HG02852 (cell line): Measurements from ENCODE around the gene TSPAN33.
"Not testable (repeated sequence)": the region's sequence is repeated elsewhere in the genome, so short reads cannot be mapped to it uniquely, and the experiment has no call there.

Experiments used
- ATAC-seq: cut with Tn5 transposase; IDR thresholded peaks from one replicate; pipeline ENCODE4 v1.9.1; 2021; ENCODE audit warnings: mild to moderate bottlenecking, moderate library complexity; ENCODE audit not compliant: unreplicated experiment

The TSPAN33 gene

DNA sequence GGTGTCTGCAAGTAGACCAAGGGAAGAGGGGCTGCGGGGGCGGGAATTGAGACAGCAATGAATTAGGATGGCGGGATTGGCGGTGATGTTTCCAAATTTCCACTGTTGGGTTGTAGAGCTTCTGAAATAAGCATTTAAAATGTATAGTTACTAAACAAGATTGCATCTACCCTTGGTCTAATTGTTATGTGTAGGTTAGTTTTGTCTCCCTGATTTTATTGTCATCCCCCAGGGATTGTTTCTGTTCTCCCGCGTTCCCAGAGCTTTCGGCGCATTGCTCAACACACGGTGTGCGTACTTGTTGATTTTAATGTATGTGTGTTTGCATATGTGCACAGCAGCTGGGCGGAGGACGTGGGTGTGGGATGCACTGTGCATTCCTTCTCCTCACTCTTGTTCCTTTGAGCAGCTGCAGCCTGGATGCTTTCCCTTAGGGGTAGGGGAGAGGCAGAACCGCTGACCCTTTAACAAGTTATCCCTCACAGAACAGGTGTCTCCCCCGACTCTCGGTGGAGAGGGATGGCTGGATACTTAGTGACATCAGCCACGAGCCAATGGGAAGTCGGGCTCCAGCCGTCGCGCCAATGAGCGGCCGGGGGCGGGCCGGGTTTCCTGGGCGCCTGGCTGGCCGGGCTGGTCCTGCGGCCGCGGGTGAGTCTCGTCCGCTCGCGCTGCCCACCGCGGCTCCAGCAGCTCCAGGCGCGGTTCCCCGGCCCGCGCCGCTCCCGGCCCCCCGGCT lies at the start of gene TSPAN33:
Gene TSPAN33, plus strand, starts transcription at position 613 of the 739 bp plus-strand sequence. CDS start 274 bp downstream, outside the sequence.
- peak; percentile 72 for ATAC-seq

- peak; percentile 85 for ATAC-seq
Measured at GRCh38 chr7:129095258-129095657, 49.2 kb upstream of the TSPAN33 start.

DNA sequence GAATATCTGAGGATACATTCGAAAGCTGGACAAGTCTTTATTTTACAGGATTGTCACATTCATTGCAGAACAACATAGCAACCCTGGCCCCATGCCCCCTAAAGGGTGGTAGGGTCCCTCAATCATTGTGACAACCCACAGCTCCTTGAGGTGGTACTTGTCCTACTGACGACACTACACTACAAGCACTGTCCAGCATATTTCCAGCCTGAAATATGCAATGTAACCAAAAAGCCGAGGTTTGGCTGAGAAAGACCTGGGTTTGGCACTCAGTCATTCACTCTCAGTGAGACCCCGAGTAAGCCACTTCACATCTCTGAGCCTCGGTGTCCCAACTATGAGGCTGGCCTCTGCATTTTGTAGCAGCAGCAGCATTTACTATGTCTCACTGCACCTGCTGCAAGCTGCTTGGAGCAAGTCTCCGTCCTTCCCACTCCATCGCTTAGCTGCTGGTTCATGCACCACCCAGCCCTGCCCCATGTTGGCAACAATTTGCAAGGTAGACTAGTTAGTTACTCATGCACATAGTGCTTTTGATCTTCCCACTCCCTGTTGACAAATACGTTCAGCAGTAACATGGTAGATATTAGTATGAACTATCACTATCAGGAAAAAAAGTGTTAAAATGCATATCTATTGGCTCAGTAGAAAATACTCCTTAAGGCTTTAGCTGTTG lies 46.0 kb upstream of the TSPAN33 start:
- ATAC-seq, result no peak

GRCh38 chr7:129100827-129101166 lies 43.7 kb upstream of the TSPAN33 start:
- ATAC-seq, result no peak

DNA sequence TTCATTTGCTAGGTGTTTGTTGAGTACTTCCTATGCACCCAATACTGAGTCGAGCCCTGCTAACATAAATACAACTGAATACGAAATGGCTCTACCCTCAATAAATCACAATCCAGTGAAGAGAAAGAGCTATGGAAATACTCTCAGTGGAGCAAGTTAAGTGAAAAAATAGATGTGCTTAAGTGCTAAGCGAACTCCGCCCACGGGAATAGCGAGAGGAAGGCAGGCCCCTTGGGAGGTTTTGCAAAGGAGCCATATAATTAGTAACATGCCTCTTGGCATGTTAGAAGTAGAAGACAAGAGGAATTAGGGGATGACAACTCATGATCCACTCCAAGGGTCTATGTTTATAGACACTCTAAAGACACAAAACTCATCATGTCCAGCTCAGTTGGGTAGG lies 42.8 kb upstream of the TSPAN33 start:
- no peak for ATAC-seq

- no peak for ATAC-seq
Measured at GRCh38 chr7:129103561-129104324, 40.8 kb upstream of the TSPAN33 start.

DNA sequence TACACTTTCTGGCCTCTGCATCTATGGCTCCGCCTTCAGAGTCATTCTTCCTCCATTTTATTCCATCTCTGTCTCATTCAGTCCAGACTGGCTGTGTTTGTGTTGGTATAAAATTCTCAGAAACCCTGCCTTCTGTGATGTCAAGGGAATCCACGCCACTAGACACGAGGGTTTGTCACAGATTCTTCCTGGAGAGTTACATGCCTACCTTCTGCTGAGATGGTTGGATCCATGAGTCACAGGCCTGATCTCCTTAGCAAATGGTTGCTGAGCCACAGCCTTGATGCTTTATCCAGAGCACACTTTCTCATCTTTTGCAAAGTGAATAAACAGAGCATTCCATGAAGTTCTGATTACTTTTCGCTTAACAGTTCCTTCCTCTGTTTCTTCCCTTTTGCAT lies 35.9 kb upstream of the TSPAN33 start:
- no peak for ATAC-seq

DNA sequence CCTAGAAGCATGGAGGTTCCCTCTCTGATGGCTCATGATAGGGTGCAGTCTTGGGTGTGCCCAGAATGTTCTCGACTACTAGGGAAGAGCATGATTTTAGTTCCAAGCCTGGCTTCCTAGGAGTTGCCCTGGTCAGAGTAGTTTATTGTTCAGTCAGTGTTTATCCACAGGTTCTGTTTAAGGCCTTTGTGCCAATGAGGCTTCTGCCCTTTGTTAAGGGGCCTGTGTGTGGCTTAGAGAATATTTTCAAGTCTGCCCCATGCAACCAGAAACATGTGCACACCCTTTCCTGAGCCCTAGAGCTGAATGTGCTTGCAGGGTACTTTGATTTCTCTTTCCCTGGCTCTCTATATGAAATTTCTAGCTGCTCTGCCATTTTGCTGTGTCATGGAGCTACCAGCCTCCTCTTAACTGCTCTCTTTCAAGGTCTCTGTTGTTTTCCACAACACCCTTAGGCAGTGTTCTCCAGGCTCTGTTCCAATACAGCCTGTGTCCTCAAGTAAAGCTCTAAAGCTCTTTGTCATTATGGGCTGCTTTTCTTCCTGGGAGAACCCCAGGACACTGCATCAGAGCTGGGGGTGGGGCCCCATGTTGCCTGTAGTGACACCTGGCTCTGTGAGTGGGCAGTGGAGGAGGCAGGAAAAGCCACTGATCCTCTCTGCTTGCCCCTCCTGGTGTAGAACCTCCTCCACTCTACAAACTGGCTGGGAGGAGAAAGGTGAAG lies 34.1 kb upstream of the TSPAN33 start:
- ATAC-seq, result no peak

DNA sequence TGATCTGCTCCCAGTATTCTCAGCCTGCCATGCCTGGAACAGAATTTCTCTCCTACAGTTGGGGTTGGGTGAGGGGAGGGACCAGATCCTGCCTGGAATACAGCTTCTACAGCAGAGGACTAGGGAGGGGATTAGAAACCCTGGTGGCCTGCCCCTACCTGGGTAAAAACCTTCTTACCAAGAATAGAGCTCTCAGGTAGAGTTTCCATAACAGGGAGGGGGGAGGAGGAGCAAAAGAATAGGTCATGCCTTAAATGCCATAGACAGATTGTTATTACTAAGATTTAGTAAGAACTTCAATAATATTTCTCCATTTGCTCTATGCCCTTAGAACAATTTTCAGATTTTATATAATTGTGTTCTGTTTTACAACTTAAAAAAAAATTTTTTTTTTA lies 33.5 kb upstream of the TSPAN33 start:
- ATAC-seq, result no peak

DNA sequence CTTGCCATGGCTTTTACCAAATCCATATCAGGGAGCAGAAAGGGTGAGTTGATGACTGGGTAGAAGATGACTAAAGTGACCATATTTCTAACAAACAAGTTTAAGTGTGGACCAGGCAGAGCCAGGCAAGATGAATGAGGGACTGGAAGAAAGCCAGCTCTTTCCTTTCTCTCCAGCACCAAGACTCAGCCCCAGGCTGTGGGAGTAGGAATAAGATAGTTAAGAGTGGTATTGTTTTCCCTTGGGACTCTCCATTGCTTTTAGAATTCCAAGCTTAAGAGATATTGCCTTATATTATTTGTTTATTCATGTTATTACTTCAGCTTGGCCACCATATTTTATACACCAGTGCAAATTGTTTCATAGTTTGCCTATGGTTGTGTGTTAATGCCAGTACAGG lies 28.8 kb upstream of the TSPAN33 start:
- ATAC-seq, result no peak

- no peak for ATAC-seq
Measured at GRCh38 chr7:129118182-129118581, 26.3 kb upstream of the TSPAN33 start.

- no peak for ATAC-seq
Measured at GRCh38 chr7:129118976-129119375, 25.5 kb upstream of the TSPAN33 start.

- not testable (repeated sequence) for ATAC-seq
Measured at GRCh38 chr7:129121501-129122077, 22.9 kb upstream of the TSPAN33 start.

- peak; percentile 44 for ATAC-seq
Measured at GRCh38 chr7:129122078-129122750, 22.3 kb upstream of the TSPAN33 start.

GRCh38 chr7:129122751-129123509 lies 21.6 kb upstream of the TSPAN33 start:
- ATAC-seq, result peak; percentile 66

- ATAC-seq, result peak; percentile 37
Measured at GRCh38 chr7:129123510-129123857, 21.0 kb upstream of the TSPAN33 start.

DNA sequence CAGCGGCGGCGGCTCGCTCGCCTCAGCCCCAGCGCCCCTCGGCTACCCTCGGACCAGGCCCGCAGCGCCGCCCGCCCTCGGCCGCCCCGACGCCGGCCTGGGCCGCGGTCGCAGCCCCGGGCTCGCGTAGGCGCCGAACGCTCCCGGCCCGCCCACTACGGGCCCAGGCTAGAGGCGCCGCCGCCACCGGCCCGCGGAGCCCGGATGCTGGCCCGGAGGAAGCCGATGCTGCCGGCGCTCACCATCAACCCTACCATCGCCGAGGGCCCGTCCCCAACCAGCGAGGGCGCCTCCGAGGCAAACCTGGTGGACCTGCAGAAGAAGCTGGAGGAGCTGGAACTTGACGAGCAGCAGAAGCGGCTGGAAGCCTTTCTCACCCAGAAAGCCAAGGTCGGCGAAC lies 18.2 kb upstream of the TSPAN33 start:
- no peak for ATAC-seq

- no peak for ATAC-seq
Measured at GRCh38 chr7:129127154-129127553, 17.4 kb upstream of the TSPAN33 start.

DNA sequence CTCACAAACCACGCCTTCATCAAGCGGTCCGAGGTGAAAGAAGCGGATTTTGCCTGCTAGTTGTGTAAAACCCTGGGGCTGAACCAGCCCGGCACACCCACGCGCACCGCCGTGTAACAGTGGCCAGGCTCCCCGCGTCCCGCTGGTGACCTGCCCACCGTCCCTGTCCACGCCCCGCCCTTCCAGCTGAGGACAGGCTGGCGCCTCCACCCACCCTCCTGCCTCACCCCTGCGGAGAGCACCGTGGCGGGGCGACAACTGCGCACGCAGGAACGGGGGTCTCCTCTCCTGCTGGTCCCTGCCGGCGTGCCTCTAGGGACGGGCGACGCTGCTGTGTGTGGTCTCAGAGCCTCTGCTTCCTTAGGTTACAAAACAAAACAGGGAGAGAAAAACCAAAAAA lies 16.9 kb upstream of the TSPAN33 start:
- ATAC-seq, result no peak
